ENCODE results near the gene CAPN2.

CAPN2 gene

DNA sequence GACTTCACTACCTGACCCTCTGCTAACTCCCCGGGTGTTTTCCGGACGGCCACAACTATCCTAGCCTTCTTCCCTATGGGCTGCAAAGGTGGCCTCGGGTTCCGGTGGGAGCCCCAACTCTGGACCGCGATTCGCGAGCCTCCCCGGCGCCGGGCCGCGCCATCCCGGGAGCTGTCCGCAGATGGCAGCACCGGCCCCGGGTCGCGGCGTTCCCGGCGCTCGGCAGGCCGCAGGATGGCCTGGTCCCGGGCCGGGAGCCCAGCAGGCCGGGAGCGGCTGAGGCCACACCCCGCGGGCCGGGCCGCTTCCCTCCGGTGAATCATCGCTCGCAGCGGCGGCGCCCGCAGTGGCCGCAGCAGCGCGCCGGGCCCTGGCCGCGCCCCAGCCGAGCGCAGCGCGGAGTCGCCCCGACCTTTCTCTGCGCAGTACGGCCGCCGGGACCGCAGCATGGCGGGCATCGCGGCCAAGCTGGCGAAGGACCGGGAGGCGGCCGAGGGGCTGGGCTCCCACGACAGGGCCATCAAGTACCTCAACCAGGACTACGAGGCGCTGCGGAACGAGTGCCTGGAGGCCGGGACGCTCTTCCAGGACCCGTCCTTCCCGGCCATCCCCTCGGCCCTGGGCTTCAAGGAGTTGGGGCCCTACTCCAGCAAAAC is at the start of gene CAPN2:
TSS of gene CAPN2 (plus strand) at position 346 of the 656 bp plus-strand sequence. CDS start at position 448, 102 bp downstream.
- peak; percentile 96 for DNase-seq (ENCODE audit: low spot score)

GRCh38 chr1:223662943-223663342 is 49.4 kb upstream of the CAPN2 start:
- DNase-seq (ENCODE audit: low spot score): no peak

GRCh38 chr1:223664106-223664505 is 48.2 kb upstream of the CAPN2 start:
- no peak for DNase-seq (ENCODE audit: low spot score)

GRCh38 chr1:223665592-223666312 is 46.6 kb upstream of the CAPN2 start, which contains the start of gene CAPN8:
TSS of gene CAPN8 (minus strand) at chr1:223665701. CDS start at chr1:223665646, 55 bp downstream.
- peak; percentile 37 for DNase-seq (ENCODE audit: low spot score)

DNA sequence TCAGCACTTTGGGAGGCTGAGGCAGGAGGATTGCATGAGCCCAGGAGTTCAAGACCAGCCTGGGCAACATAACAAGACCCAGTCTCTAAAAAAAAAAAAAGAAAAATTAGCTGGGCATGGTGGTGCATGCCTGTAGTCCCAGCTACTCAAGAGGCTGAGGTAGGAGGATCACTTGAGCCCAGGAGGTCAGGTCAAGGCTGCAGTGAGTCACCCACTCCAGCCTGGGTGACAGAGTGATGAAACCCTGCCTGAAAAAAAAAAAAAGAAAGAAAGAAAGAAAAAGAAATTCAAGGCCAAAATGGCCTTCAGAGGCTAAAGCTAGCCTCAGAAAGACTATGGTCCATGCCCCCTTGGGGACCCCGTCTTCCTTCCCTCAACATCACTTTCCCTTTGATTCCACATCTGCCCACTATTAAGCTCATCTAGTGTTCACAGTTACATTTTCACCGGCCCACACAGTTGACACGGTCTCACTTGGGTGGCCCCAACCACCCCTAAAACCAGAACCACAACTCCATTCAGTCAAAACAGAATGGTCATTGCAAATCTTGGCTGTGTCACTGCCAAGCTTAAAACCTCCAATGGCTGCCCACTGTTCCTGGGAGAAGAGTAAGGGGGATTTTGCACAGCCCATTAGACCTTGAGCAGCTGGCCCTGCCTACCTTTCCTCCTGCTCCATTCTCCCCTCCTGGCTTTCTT is 44.7 kb upstream of the CAPN2 start:
- DNase-seq (ENCODE audit: low spot score): no peak

- no peak for DNase-seq (ENCODE audit: low spot score)
These were observed 43.1 kb upstream of the CAPN2 start for GRCh38 chr1:223669003-223669795.

- DNase-seq (ENCODE audit: low spot score): peak; percentile 44
These were observed 41.7 kb upstream of the CAPN2 start for GRCh38 chr1:223670458-223671159.

GRCh38 chr1:223674119-223674890 is 38.0 kb upstream of the CAPN2 start:
- no peak for DNase-seq (ENCODE audit: low spot score)

GRCh38 chr1:223678841-223679240 is 33.5 kb upstream of the CAPN2 start:
- DNase-seq (ENCODE audit: low spot score): no peak

DNA sequence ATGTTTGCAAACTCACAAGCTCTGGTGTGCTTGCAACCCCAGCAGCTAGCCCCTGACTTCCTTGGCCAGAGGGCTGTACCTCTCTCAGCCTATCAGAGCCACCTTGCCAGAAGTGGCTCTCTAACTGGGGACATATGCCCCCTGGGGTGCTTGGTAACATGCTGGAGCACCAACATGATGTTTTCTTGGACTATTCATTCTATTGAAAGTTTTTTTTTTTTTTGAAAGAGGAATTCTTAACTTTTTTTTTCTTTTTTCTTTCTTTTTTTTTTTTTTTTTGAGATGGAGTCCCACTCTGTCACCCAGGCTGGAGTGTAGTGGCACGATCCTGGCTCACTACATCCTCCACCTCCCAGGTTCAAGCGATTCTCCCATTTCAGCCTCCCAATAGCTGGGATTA is 32.2 kb upstream of the CAPN2 start:
- no peak for DNase-seq (ENCODE audit: low spot score)

DNA sequence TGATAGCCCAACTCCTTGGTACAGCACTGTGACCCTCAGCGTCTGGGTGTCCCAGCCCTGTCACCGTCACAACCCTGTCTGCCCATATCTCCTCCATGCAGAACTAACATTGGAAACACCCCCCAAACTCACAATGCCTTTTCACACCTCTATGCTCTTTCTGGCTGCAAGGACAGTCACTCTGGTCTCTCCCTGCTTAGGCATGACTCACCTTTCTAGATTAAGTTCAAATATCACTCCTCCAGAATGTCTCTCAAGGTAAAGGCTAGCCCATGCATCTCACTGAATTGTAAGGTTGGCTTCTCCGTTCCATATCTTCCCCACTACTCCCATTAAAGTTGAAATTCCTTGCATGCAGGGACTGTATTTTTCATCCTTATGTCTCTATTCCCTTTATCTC is 29.8 kb upstream of the CAPN2 start:
- DNase-seq (ENCODE audit: low spot score): no peak

GRCh38 chr1:223683586-223684487 is 28.5 kb upstream of the CAPN2 start:
- DNase-seq (ENCODE audit: low spot score): peak; percentile 56

DNA sequence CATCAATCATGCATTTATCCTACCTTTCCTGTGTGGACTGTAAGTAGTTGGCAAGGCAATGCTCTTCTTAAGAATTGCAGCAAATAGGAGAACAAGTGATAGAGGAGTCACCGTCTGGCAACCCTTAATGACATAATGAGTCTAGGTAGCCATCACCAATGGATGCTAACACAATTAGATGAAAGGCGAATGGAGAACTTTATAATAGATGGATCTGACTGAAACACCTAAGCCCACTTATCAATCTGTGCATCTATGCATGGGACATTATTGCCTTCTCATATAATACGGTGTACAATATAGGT is 27.9 kb upstream of the CAPN2 start:
- DNase-seq (ENCODE audit: low spot score): no peak

- no peak for DNase-seq (ENCODE audit: low spot score)
These were observed 21.2 kb upstream of the CAPN2 start for GRCh38 chr1:223691121-223691520.

DNA sequence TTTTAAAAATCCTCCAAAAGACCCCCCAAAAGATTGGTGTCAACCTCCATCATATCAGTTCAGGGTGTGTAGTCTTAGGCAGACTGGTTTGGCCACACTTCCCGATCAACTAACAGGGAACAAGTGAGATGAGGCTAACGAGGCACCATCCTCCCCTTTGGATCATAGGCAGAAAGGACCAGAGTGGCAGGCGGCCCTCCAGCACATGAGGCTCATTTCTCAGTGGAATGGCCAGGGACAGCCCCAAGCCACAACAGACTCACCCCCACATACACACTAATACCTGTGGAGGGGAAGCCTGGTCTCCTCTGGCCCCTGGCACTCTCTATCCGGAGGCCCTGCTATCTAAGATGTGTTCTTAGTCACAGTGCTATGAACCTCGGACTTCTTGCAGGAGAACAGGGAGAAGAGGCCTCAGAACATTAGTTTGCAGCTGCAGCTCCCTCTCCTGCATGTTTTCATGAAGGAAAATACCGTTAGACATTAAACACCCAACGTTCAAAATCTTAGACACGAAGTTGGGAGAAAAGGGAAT is 17.3 kb upstream of the CAPN2 start:
- DNase-seq (ENCODE audit: low spot score): no peak

DNA sequence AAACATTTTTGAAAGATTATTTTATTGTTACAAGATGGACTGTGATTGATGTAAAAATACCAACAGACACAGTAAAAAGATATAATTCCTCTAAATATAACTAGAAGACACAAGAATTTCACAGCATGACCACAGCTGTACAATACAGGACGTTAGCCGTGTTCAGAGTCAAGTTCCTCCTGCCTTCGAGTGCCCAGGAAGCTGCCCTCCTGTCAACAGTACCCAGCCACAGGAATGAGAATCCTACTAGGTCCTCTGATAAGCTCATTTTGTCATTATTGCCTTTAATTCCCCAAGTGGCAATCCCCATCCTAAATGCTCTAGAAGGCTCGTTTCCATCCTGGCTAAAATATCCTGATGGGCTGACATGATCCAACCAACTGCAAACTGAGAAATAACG is 16.4 kb upstream of the CAPN2 start:
- no peak for DNase-seq (ENCODE audit: low spot score)

DNA sequence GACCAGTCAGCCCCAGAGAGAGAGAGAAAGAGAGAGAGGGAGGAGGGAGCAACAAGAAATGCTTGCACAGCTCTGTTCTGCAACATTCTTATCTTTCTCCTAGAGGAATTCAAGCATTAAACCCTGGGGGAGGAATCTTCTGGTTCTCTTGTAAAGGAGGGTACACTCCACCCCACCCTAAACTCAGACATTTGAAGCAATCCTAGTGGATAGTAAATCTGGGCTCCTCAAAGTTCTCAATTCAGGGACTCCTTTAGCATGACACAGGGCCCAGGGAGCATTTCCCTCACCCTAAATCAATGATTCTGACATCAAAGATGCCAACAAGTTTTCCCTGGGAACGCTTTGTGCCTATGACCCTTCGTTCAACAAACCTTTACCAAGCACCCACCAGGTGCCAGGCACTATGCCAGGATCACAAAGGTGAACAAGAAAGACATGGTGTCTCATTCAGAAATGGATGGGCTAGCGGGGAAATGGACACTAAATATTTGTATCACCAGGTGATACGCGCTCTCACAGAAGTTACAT is 11.9 kb upstream of the CAPN2 start:
- DNase-seq (ENCODE audit: low spot score): peak; percentile 61

DNA sequence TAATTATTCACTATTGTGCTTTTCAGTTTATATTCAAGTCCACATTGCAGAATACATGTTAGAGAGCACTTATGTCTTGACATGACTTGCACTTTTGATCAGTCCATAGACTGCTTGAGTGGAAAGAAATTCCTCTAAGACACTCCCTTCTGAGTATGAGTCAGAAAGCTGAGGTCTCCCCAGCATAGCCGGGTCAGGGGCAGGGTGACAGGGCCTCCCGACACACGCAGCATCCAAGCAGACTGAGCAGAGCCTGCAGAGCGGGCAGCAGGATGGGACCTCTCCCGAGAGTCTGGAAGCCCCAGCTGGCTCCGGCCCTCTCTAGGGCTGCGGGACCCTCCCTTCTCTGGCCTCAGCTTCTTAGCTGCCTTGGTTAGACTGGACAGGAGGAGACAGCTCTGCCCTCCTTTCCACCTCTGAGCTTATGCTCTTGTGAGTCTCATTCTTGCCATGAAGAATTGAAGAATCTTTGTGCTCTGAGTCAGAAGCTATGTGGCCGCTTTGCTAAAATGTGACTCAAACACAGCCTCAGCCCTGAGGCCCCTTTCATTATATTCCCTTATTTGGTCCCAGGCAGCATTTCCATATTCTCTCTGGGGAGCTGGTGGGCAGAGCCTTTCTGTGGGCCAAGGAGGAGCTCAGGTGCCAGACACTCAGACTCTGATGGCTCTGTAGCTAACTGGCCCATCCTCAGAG is 11.2 kb upstream of the CAPN2 start:
- peak; percentile 86 for DNase-seq (ENCODE audit: low spot score)
